NB4 (cell line): ENCODE measurements around the gene DGKE.

ENCODE experiments used
- CTCF ChIP-seq: IDR thresholded peaks from one replicate; pipeline ENCODE4 v1.5.1; 2012; ENCODE audit warnings: low read depth, low read length
- POLR2A ChIP-seq: IDR thresholded peaks from 2 replicates; pipeline ENCODE4 v1.6.1; 2011; ENCODE audit warnings: mild to moderate bottlenecking; ENCODE audit not compliant: insufficient read length; ENCODE audit errors: extremely low read depth

- TF ChIP-seq POLR2A (no peak), CTCF (no peak)
Observed at GRCh38 chr17:56913000-56913311, 79.0 kb downstream of the DGKE start.
